Measurements from ENCODE around the gene TMEM108.

DNA sequence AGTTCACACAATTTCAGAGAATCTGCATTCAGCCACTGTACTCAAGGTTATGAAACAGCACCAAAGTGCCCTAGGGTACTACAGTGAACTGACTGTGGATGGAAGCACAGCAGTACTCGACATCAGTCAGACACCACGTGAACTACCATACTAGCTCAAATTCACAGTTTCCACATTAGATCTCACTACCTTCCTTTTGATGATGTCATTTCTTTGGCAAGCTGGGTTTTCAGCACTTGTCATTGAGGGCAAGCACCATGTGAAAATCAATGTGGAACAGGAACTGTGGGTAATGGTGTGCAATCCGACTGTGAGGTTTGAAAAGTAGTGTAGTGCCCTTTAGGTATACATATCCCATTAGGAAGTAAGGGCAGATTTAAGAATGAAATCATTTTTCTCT lies 251.1 kb downstream of the TMEM108 start:
- TF ChIP-seq CSRNP3 (CRISPR knock-in tag; IDR thresholded peaks at IDR 0.05) (no peak), ZNF565 (CRISPR knock-in tag; conservative IDR thresholded peaks at IDR 0.05; ENCODE audit: low read depth) (no peak), ARNTL (CRISPR knock-in tag; IDR thresholded peaks at IDR 0.05; ENCODE audit: borderline replicate concordance, low read depth) (no peak), ISL1 (CRISPR knock-in tag; IDR thresholded peaks at IDR 0.05) (no peak), RARB (CRISPR knock-in tag; IDR thresholded peaks at IDR 0.05) (no peak), PPARA (CRISPR knock-in tag; IDR thresholded peaks at IDR 0.05; ENCODE audit: borderline replicate concordance) (no peak)
- TF ChIP-seq, protein P1, sequence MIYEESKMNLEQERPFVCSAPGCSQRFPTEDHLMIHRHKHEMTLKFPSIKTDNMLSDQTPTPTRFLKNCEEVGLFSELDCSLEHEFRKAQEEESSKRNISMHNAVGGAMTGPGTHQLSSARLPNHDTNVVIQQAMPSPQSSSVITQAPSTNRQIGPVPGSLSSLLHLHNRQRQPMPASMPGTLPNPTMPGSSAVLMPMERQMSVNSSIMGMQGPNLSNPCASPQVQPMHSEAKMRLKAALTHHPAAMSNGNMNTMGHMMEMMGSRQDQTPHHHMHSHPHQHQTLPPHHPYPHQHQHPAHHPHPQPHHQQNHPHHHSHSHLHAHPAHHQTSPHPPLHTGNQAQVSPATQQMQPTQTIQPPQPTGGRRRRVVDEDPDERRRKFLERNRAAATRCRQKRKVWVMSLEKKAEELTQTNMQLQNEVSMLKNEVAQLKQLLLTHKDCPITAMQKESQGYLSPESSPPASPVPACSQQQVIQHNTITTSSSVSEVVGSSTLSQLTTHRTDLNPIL (CRISPR knock-in tag; IDR thresholded peaks at IDR 0.05; ENCODE audit: low read depth), result no peak
- TF ChIP-seq, protein P2, sequence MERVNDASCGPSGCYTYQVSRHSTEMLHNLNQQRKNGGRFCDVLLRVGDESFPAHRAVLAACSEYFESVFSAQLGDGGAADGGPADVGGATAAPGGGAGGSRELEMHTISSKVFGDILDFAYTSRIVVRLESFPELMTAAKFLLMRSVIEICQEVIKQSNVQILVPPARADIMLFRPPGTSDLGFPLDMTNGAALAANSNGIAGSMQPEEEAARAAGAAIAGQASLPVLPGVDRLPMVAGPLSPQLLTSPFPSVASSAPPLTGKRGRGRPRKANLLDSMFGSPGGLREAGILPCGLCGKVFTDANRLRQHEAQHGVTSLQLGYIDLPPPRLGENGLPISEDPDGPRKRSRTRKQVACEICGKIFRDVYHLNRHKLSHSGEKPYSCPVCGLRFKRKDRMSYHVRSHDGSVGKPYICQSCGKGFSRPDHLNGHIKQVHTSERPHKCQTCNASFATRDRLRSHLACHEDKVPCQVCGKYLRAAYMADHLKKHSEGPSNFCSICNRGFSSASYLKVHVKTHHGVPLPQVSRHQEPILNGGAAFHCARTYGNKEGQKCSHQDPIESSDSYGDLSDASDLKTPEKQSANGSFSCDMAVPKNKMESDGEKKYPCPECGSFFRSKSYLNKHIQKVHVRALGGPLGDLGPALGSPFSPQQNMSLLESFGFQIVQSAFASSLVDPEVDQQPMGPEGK (CRISPR knock-in tag; IDR thresholded peaks at IDR 0.05; ENCODE audit: borderline replicate concordance), result no peak
